HPDE6-E6E7 (cell line): ENCODE results near the gene PSMD1.

Experiments used
- DNase-seq: peaks from one replicate; pipeline ENCODE4 v3.0.0; 2011; ENCODE audit warnings: missing footprints; ENCODE audit errors: extremely low spot score

The PSMD1 gene

DNA sequence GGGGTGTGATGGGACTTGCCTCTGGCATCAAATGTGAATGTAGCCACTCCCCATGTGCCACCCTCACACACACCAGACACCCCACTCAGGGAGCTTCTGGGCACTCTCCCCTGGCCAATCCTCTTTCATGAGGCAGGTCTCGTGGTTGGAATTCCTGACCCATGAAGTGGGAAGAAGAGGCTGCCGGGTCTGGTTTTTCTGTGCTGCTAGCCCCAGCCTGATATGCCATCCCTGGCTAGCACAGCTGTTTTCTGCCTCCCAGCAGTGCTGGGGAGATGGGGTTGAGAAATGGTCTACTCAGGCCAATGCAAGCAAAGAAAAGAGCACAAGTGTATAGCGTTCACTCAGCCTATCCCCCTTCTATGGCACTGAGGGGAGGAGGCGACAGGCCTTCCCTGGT is 20.5 kb upstream of the PSMD1 start:
- no peak for DNase-seq

DNA sequence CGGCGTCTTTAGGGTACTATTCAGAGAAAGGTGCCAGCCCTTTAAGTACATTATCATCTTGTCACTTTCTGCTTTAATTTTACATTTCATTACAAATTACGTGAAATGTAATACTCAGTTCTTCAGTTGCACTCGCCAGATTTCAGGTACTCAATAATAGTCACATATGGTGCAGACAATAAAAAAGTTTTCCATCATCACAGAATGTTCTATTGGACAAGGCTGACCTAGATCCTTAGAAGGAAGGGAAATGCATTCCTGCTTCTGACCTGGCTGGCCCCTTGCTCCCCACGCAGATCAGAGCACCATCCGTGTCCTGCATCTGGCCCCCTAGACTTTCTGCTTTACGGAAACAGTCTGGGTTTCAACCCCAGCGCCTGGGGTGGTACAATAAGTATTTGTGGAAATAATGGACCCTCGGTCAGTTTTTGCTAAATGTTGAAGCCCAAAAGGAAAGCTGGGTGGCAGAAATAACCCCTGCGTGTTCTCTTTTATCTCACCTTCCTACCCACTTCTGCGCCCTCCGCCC is 20.0 kb upstream of the PSMD1 start:
- DNase-seq = no peak

GRCh38 chr2:231037202-231037730 is 19.4 kb upstream of the PSMD1 start, which contains the start of gene C2orf72:
C2orf72 (plus strand) TSS chr2:231037523; CDS start chr2:231037566, 43 bp downstream.
- DNase-seq = no peak

DNA sequence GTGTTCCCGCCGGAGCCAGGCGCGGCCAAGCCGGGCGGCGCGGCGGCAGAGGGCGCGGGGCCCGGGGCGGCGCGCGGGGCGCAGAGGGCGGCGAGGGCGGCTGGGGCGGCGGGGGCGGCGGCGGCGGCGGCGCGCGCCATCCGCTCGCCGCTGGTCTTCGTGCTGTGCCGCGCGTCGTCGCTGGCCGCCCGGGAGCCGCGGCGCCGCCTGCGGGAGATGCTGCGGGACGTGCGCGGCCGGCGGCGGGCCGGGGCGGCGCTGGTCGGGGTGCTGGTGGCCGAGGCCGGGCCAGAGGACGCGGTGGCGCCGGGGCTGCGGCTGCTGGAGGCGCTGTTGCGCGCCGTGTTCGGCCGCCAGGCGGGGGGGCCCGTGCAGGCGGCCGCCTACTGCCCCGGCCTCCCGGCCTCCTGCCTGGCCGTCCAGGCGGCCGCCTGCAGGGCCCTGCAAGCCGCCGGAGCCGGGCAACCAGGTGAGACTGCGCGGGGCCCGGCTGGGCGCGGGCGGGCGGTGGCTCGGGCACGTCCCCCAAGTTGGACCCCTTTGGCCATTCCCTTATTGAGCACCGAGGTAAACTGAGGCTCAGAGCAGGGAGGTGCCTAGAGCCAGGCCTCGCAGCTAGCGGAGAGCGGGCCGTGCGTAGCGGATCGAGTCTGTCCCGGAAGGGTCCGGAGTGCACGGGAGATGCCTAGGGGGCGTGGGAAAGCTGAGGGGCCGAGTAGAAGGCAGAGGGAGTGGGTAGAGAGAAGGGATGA is 18.8 kb upstream of the PSMD1 start:
- DNase-seq = no peak

GRCh38 chr2:231038483-231039293 is 18.0 kb upstream of the PSMD1 start:
- DNase-seq = no peak

- DNase-seq = no peak
Measured at GRCh38 chr2:231039294-231039664, 17.4 kb upstream of the PSMD1 start.

- no peak for DNase-seq
Measured at GRCh38 chr2:231039821-231040364, 16.8 kb upstream of the PSMD1 start.

DNA sequence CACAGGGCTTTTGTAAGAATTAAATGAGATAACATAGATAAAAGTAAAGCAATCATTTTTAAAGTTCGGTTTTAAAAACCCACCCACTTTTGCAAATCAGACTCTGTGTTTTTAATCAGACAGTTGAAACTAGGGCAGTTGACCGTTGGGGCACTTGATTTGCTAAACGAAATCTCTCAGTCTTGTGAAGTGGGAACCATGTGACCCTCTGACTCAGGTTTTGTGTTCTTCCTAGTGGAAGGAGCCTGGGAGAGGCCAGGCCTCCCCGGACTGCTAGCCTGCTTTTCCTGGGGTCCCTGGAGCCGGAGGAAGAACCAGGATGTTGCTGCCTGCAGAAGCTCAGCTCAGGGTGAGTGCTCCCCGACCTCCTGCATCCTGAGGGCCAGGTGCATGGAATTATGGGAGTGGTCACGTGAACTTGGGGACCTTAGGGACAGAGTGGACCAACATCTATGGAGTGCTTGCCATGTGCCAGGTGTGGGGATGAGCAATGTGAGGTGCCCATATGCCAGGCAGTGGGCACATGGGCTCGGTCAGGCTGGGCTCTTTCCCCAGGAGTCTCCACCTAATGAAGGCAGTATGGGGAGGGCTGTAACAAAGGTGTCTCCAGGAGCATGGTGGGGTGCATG is 15.5 kb upstream of the PSMD1 start:
- no peak for DNase-seq

- no peak for DNase-seq
Measured at GRCh38 chr2:231043796-231044195, 12.9 kb upstream of the PSMD1 start.

GRCh38 chr2:231046916-231047273 is 9.8 kb upstream of the PSMD1 start:
- no peak for DNase-seq

GRCh38 chr2:231047274-231047922 is 9.3 kb upstream of the PSMD1 start:
- no peak for DNase-seq

DNA sequence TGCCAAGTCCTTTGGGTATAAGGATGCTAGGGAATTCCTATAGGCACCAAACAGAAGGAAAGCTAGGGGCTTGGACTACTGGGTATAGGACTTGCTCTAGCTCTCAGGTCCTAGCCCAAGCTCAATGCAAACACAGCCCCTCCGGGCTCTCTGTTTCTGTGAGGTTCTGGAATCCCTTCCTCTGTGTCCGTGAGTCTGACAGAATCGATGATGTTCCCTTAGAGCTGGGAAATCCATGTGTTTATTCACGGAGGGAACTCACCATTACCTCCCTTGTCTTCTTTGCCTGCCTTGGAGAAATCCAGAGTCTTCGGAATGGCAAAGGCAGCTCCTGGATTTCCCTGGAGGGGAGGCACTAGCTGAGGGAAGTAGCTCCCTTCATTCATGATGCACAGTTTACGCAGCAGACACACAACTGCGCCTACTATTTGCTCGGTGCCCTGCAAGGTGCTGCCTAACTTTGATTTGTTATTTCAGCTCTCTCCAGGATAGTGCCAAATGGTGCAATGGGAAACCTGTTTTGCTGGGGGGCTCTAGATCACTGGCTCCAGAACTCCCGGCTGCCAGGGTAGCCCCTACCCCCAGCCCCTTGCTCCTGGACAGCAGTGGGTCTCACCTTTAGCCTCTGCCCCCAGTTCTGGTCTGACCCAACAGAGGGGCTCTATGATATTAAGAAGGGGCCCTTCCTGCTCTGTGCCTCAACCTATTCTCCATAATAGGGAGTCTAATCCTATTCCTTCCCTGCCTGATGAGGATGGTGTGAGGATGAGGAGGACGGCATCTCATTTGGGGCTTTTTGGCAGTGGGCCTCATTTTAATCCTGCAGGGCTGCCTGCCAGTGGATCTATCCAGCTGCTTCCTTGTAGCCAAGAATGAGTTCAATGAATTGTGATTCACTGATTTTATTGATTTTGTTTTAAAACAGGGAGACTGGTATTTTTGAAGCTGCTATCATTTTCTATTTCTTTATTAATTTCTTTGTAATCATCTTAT is 8.4 kb upstream of the PSMD1 start:
- no peak for DNase-seq

- no peak for DNase-seq
Measured at GRCh38 chr2:231049286-231050017, 7.2 kb upstream of the PSMD1 start.

GRCh38 chr2:231050018-231050901 is 6.4 kb upstream of the PSMD1 start:
- DNase-seq = no peak

- no peak for DNase-seq
Measured at GRCh38 chr2:231051116-231051515, 5.6 kb upstream of the PSMD1 start.

- peak; percentile 72 for DNase-seq
Measured at GRCh38 chr2:231052494-231053451, 3.9 kb upstream of the PSMD1 start.

- no peak for DNase-seq
Measured at GRCh38 chr2:231053846-231054245, 2.8 kb upstream of the PSMD1 start.
